NCI-H1417 (cell line): ENCODE measurements around the gene EEF1AKMT3.

Experiments
- DNase-seq, 3 experiments: peaks; one replicate each; lab custom pipeline; 2025; lab: John Stamatoyannopoulos, UW

EEF1AKMT3 gene

DNA sequence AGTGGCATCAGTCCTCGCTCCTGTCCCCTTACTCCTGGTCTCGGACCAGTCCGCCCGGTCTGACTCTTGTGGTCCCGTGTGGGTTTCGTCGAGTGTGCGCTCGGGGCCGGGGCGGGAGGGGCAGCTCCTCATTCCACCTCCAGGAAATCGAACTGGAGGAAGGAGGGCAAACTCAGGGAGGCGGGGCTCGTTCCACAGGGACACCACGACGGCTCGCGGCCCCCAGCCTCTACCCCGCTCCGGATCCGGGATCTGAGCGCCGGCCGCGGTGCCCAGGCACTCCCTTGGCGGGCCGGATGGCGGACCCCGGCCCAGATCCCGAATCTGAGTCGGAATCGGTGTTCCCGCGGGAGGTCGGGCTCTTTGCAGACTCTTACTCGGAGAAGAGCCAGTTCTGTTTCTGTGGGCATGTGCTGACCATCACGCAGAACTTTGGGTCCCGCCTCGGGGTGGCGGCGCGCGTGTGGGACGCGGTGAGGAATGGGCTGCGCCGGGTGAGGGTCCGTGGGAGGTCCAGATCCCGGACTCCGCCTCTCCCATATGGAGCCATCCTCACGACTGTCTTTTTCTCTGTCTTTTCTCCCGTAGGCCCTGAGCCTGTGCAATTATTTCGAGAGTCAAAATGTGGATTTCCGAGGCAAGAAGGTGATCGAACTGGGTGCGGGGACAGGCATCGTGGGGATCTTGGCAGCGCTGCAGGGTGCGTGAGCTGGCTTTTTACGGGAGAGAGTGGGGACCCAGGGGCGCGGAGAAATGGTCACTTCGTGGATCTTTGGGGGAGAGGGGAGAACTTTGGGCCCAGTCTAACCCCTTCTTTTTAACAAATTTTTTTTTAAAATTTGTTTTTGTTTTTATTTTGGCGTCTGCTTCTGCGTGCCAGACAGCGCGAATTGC, at the start of gene EEF1AKMT3:
TSS of gene EEF1AKMT3 (plus strand) at position 186 of the 894 bp plus-strand sequence. CDS start at position 297, 111 bp downstream.
- DNase-seq = peak; percentile 57 to 63 (median 59)

DNA sequence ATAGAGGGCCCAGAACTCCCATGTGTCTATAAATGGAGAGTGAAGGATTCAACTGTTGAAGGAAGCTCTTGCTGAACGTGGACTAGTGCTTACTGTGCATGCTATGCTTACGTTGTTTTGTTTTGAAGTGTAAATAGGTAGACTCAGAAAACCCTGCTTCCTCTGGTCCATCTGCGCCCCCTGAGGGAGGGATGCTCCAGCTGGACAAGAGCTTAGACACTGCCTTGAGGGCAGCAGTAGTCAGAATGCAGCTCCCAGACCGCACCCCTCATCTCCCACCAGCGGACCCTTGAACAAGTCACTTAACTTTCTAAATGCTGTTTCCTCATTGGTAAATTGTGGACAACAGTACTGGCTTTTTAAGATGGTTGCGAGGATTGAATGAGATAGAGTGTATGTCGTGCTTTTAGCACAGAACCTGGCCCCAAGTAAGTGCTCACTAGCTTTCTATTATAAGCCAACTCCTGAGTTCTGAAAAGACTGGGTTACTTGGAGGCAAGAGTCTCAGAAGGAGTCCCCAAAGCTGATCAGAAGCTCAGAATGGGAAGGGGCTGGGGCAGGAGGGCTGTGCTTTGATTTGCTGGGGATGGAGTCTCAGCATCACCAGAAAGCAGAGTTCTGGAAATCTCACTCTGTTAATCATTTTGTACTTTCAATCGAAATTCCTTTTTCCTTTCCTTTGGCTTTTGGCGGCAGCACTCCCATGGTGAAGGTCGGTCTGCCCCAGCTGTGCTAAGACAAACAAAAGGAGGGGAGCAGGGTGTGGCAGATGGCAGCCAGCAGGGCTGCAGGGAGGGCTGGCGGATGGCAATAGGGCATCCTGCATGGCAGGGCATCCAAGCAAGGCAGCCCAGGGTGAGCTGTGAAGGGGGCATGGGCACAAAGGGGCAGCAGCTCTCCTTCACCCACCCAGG, 49.4 kb upstream of the EEF1AKMT3 start:
- peak in 2 of 3 experiments; percentile 27 to 33 for DNase-seq

DNA sequence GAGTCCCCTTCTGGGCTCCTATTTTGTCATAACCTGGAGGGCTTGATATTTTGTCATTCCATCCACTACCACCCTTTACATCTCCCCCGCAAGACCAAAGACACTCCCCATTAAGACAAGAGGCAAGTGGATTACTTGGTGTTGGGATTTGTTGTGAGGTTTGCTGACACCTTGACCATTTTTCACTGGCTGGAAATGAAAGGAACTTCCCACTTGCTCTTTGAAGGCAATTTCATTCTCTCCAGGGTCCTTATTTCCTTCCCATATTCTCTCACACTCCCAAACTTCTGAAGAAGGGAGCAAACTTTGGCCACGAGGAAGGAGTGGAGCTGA, 48.8 kb upstream of the EEF1AKMT3 start:
- no peak for DNase-seq

DNA sequence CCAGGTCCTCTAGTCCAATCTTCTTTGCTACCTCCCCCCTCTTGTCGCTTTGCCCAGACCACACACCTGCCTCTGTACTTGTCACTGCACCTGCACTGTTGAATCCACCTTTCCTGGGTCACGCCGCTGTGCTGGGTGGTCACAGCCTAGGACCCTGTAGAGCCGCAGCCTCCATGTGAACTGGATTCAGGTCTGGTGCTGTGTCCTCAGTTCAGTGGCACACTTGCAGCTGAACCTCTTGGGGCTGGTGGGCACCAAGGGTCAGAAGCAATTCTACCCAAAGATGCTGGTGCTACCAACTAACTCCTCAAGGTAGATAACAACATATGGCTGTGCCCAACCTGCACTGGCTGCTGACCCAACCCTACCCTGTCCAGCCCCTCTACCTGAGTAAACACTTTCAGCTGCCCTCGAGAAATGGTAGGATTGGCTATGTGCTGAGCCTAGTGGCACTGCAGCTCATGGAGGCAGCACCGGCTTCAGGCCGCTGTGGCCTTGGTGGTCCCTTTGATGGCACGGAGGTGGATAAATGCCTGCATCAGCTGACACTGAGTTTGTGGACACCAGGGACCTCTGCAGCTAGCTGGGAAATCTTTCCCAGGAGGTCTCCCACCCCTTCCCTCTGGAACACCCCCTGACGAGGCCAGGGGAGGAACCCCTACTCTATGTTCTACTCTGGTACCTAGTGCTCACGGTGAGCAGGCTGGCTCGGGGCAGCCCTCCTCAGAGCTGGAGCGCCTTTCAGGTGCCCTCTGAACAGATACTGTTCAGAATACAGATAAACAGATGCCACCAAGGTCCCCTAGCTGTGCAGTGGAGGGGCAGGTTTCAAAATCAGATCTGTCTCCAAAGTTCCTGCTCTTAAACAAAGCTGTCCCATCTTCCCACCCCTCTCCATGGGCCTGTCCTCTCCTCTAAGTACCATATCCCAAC, 48.1 kb upstream of the EEF1AKMT3 start:
- DNase-seq = no peak

DNA sequence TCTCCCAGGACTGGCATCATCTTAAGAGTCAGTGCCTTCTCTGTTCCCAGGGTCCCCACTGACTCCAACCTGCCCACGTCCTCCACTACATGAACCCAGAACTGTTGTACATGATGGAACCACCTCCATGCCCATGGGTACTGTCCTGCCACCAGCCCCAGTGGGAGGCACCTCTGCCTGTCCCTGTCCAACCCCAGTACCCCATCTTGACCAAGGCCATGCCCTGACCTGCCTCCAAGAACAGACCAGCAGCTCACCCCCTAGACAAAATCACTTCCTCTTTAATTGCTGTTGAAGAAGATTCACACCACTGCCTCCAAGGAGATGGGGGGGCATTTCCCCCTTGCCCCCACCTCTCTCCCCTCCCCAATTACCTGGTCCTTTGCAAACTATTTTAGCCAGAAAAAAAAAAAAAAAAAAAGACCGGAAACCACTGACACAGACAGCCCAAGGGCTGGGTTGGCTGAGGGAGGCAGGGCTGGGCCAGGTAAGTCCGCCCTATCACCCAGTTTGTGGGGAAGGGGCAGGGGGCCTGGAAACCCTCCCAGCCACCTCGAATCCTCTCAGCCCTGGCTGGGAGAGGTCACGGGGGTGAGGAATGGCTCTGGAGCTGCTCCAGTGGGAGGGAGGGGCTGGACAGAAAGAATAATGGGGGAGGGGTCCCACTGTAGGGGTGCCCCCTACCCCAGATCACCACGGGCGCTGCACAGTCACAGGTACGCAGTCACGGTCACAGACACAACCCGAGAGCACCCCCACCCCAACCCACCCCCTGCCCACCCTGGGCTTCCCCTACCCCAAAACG, 47.3 kb upstream of the EEF1AKMT3 start:
- DNase-seq = no peak

DNA sequence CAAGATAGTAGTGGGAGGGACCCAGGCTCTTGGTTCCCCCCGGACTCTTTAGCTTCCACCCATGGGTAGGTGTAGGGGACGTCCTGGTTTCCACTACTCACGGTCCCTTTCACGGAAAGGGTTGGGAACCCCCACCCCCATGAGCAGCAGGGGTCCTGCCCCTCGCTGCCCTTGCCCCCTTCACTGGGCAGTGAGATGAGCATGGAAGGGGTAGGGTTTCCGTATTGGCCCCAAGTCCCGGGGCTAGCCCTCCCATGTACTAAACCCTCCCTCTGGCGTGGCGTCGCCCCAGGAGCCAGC, 46.6 kb upstream of the EEF1AKMT3 start:
- DNase-seq = no peak

DNA sequence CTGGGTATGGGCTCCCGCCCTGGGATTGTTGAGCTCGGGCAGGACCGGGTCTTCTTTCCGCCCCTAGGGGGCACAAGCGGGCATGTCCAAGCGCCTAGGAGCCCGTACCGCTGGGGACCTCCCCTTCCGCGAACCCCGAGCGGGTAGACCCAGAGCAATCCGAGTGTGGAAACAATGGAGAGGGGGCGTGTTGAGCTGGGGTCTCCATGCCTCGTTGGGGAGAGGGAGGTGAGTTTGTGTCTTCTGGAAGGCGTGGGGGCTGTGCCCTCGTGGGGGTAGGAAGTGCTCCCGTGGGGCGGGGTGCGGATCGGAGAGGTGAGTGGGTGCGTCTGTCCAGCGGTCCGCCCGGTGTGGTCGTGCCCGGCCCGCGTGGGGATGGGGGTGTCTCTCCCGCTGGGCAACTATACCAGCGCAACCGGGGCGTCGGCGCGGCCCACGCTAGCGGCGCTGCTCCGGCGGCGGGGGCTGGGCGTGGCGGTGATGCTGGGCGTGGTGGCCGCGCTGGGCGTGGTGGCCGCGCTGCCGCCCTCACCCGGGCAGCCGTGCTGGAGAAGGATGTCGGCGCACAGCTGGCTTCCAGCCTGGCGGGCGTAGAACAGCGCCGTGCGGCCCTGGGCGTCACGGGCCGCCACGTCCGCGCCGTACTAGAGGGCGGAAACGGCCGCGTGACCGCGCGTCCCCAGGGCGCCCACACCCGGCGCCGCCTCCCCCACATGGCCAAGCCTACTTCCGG, 46.1 kb upstream of the EEF1AKMT3 start:
- peak; percentile 83 to 90 (median 86) for DNase-seq

DNA sequence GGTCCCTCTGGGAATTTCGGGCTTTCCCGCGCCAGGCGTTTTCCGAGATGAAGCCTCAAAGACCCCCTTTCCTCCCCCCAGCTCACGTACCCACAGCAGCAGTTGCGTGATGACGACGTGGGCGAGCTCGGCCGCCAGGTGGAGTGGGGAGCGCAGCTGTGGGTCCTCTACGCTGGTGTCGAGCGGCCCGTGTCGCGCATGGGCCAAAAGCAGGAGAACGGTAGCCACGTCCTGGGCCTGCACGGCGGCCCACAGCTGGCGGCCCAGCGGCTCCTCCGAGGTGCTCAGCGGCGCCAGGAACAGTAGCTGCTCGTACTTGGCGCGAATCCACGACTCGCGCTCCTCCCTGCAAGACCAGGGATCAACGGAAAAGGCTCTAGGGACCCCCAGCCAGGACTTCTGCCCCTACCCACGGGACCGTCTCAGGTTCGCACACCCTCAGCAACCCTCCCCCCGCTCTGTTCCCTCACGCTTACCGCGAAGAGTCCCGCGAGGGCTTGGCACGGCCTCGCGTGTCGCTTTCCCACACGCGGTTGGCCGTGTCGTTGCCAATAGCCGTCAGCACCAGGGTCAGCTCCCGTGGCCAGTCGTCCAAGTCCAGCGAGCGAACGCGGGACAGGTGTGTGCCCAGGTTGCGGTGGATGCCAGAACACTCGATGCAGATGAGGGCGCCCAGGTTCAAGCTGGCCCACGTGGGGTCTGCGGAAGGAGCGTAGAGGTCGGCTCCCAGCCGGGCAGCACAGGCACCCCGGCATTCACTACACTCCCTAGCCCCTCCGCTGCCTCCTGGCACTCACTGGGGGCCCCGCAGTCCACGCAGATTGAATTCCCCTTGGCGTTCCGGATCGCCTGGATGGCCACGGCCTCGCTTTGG, 45.3 kb upstream of the EEF1AKMT3 start:
- peak in 1 of 3 experiments; percentile 68 for DNase-seq

DNA sequence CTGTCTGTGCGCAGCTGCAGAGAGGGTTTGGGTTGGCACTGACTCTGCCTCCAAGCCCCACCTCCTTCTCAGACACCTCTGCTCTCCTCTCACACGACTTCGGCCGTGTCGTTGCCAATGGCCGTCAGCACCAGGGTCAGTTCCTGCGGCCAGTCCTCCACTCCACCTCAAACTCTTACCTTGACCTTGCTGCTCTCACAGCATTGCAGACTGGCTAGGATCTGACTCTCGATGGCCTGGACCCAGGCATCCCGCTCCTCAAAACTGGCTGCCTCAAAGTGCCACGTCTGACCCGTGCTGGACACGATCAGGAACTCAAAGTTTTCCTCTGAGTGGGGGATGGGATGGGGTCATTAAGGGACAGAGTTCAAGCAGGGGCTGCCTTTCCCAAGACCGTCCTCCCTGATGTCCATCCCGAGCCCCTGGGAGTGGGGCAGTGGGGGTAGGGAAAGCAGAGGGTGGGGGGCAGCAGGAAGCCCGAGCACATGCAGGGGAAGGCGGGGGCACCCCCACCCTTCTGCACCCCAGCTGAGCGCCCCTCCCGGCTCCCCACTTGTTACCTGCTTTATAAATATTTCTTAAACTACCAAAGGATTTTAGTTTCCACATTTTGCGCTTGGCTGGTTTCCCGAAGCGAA, 44.5 kb upstream of the EEF1AKMT3 start:
- DNase-seq = no peak

DNA sequence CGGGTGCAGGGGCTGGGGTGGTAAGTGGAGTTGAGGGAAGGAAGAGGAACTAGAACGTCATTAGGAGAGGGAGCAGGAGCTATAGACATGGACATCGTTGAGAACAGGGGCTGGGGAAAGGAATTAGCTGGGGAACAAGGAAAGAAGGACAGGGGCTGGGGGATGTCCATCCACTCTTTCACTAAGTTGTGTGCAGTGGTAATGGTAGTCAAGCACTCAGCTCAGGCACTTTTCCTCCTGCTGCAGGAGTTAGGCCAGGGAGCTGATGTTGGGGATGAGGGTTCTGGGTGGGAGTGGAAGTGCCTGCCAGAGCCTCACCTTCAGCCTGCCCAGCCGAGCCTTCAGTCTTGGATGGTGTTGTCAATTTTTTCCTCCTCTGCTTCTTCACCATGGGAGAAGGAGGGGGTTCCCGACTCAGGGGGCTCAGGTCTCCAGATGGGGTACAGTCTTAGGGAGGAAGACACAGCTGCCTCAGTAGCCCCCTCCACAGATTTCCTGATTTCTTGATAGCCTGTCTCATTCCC, 43.0 kb upstream of the EEF1AKMT3 start:
- DNase-seq = no peak

DNA sequence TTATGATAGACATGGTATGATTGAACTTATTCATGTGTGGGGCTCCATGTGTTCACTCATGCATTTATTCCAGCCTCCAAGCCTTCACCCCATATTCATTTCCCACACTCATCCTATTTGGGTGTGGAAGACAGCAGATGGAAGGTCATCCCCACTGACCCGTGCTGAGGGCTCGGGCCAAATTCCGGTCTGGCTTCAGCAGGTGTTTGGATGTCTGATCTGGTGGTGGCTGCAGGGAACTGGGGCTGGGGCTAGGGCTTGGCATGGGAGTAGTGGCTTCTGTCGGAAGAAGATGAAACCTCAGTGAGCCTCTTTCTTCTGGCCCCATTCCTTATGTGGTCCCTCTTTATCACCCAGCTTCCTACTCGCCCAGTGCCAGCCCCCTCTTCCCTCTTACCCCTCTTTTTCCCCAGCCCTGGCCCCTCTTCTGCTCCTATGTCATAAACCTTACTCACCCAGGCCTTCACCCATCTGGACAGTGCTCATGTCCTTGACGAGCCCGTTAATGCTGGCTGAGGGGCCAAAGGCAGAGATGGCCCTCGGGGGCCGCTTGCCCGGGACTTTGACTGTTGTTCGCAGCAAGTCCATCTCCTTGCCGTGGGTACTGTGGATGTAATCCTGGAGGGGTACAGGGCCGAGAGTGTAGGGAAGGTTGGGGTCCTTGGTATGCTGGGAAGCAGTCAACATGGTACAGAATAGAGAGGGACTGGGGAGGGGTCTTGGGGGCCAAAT, 41.9 kb upstream of the EEF1AKMT3 start:
- no peak for DNase-seq

DNA sequence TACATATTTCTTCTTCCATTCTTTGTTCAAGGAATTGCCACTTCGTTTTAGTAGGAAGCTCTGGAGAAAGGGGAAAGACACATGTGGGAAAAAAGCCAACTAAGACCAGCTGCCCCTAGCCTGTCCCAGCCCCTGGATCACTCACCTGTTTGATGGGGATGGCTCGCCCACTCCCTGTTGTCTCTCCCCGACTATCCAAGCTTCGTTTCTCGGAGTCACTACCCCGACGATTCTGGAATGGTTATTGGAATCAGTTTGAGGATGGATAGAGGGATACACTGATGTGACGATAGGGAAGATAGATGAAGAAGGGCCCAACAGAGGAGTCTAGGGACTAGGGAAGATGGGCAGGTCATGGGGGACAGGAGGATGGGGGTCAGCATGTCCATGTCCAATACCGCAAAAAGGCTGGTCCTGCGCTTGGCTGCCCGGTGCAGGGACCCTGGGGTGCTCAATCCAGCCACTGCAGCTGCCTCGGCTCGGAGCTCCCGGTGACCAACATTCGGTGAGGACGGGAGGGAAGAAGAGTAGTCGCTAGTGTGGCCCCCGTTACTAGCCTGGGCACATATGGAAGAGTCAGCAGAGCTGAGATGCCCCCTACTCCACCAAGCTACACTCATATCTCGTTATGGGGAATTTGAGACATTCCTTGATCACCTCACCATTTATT, 40.9 kb upstream of the EEF1AKMT3 start:
- DNase-seq = no peak

DNA sequence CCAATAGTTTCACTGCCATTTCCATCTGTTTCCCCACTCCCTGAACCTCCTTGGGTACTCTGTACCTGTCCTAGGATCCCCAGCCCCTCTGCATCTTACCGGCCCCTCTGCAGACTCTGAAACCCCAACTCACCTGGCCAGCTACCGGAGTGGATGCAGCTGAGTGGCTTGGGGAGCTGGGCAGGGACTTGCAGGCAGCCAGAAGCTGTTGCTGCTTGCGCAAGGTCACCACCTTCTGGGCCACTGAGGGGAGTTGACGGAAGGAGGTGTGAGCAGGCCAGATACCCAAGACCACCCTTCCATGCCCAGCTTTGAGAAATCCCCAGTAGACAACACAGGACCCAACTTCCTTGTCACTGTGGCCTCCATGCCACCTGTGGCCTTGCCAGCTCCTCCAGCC, 40.1 kb upstream of the EEF1AKMT3 start:
- no peak for DNase-seq

DNA sequence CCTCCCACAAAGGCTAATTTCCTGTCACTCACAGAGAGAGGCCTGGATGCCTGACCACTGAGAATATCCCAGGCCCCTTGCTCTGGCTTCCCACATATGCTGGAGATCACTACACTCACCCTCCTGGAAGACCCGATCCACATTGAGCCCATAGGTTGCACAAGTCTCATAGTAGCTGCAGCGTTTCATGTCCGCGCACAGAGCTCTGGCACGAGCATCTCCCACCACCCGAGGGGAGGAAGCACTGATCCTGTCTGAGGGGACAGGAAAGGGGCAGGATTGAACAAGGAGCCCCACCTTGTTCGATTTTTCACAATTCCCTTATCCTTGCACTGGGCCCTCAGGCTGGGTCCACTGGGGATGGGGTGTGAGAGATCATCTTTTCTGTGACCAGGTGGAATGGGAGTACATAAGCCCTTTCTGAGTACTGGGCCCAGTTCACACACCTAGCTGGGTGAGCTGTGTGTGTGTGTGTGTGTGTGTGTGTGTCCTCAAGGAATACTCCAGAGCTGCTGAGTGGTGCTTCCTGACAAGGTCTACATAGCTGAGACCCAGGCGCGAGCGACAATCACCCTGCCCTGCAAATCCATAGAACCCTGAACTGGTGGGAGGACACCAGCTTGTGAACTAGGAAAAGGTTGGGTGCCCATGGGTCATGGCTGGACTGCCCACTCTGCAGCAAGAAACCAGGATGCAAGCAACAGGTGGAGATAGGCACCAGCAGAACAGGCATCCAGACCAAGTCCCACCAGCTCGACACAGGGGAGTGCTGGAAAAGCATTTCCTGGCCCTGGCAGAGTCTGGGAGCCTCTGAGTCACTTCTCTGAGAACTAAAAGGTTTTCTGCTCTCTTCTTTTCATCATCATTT, 39.5 kb upstream of the EEF1AKMT3 start:
- DNase-seq = no peak

DNA sequence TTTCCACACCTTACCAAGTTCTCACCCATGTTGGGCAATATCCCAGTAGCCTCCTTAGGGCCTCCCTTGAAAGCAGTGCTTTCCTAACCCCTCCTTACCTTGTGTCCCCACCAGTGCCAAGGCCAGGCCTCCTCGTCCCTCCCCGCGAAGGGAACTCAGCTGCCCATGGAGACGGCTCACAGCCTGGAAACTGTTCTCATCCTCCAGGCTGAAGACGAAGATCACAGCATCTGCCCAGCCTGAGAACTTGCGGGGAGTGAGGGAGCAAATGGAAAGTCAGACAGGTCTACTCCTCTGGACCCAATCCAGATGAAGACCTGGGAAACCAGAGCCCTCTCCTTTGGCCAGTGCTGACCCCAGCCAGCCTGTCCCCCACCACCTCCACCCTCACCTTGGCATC, 38.5 kb upstream of the EEF1AKMT3 start:
- DNase-seq = no peak

DNA sequence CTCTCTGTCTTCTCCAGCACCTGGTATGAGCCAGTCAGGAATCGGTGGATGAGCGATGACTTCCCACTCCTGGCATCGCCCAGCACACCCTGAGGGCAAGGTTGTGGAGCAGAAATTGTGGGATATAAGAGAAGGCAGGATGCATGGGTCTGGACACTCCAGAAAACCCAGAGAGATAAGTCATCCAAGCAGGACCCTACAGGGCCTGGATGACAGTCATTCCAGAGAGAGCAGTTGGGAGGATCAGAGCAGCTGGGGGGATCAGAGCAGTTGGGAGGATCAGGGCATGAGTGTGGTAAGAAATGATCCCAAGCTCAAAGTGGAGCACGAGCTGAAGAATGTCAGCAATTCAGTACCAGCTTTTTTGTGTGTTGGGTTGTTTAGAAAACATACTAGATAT, 37.8 kb upstream of the EEF1AKMT3 start:
- DNase-seq = no peak
